GM12878 (cell line): ENCODE measurements around the gene HCST. TPM values are rescaled to one million over a fixed set of nuclear protein-coding genes. Genes with fewer than 3 reads are reported as not detected.

Experiments
- ATAC-seq: fragments of 200-7000 bp; cut with Tn5 transposase; 3 replicates; pipeline ENCODE4 v1.9.1; 2020; ENCODE audit warnings: mild to moderate bottlenecking, moderate library complexity
- BruUV-seq: library from RNA; stranded (reverse); fragments of 400-500 nt; replicated peaks from 2 replicates; lab custom pipeline; 2021; lab: Mats Ljungman, UMichigan
- CTCF ChIA-PET: fragments of 300-600 bp; sonication (Branson Sonifier 250); formaldehyde crosslinking; extraction: SDS; loops from one replicate; lab custom pipeline; 2021; ENCODE audit warnings: inconsistent platforms; lab: Yijun Ruan, JAX
- POLR2A ChIA-PET: fragments of 350-600 bp; formaldehyde crosslinking; extraction: SDS; loops from one replicate; lab custom pipeline; 2021; ENCODE audit warnings: inconsistent platforms; lab: Charles Lee
- RAD21 ChIA-PET: fragments of 300-600 bp; sonication (Branson Sonifier 250); formaldehyde crosslinking; loops from one replicate; lab custom pipeline; 2023; ENCODE audit warnings: antibody characterized with exemption; ENCODE audit not compliant: unreplicated experiment; lab: Charles Lee
- SMC1A ChIA-PET: fragments of 300-600 bp; sonication (Branson Sonifier 250); formaldehyde crosslinking; loops from one replicate; lab custom pipeline; 2023; ENCODE audit not compliant: unreplicated experiment, uncharacterized antibody; lab: Charles Lee
- DNase-seq: peaks from one replicate; pipeline ENCODE4 v3.0.0-alpha.2; 2011; ENCODE audit warnings: low read depth, low spot score
- FAIRE-seq: peaks from 3 replicates; lab custom pipeline; 2011; peaks lifted over from hg19 to GRCh38; lab: Jason Lieb, UNC
- H2AFZ ChIP-seq: 2 replicates; pipeline ENCODE4 v1.6.0; 2011; ENCODE audit warnings: low read depth, low read length, control low read depth; ENCODE audit not compliant: control insufficient read depth
- H3K27ac ChIP-seq: 2 replicates; pipeline ENCODE4 v1.5.1; 2011; ENCODE audit warnings: control low read depth; ENCODE audit not compliant: control insufficient read depth, insufficient read depth
- H3K27me3 ChIP-seq, 2 experiments: replicated peaks in 1 of 2; 2 replicates each; pipeline versions ENCODE4 v1.6.0 to v1.6.1; 2011; ENCODE audit warnings: low read length in 1 of 2; ENCODE audit not compliant: control insufficient read depth in 2 of 2, insufficient read depth in 2 of 2
- H3K36me3 ChIP-seq, 2 experiments: 2 replicates each; pipeline ENCODE4 v1.5.1; 2011; ENCODE audit warnings: low read length in 1 of 2; ENCODE audit not compliant: control insufficient read depth in 2 of 2, insufficient read depth in 2 of 2
- H3K4me1 ChIP-seq: 2 replicates; pipeline ENCODE4 v1.6.1; 2011; ENCODE audit warnings: mild to moderate bottlenecking, low read length, moderate library complexity, mixed read lengths; ENCODE audit not compliant: control insufficient read depth, insufficient read depth
- H3K4me2 ChIP-seq: 2 replicates; pipeline ENCODE4 v1.6.0; 2011; ENCODE audit warnings: control low read depth; ENCODE audit not compliant: control insufficient read depth, insufficient read depth
- H3K4me3 ChIP-seq: fragments of 200-600 bp; sonication (generic); 2 replicates; pipeline ENCODE4 v1.5.1; 2016
- H3K79me2 ChIP-seq: 2 replicates; pipeline ENCODE4 v1.6.0; 2011; ENCODE audit warnings: low read length; ENCODE audit not compliant: control insufficient read depth, insufficient read depth
- H3K9ac ChIP-seq: 2 replicates; pipeline ENCODE4 v1.8.0; 2011; ENCODE audit warnings: low read length, control low read depth, mixed read lengths; ENCODE audit not compliant: control insufficient read depth, insufficient read depth
- H3K9me3 ChIP-seq: replicated peaks from 3 replicates; pipeline ENCODE4 v1.5.1; 2011; ENCODE audit warnings: mild to moderate bottlenecking, low read length; ENCODE audit not compliant: control insufficient read depth, insufficient read depth
- H4K20me1 ChIP-seq: 2 replicates; pipeline ENCODE4 v1.6.0; 2011; ENCODE audit not compliant: control insufficient read depth, insufficient read depth
- CHD1 ChIP-seq: IDR thresholded peaks from 2 replicates; pipeline ENCODE4 v1.6.1; 2012; ENCODE audit warnings: low read depth, low read length, improper control_type of control experiment
- CREB1 ChIP-seq: IDR thresholded peaks from 2 replicates; pipeline ENCODE4 v1.6.1; 2012; ENCODE audit warnings: low read depth, mild to moderate bottlenecking, inconsistent platforms
- CREM ChIP-seq: IDR thresholded peaks from 2 replicates; pipeline ENCODE4 v1.6.1; 2014; ENCODE audit warnings: antibody characterized with exemption, low read depth
- EED ChIP-seq: sonication (generic); IDR thresholded peaks from 2 replicates; pipeline ENCODE4 v1.6.1; 2016; ENCODE audit warnings: antibody characterized with exemption, low read depth
- FOS ChIP-seq: IDR thresholded peaks from 3 replicates; pipeline ENCODE4 v1.6.1; 2011; ENCODE audit warnings: borderline replicate concordance; ENCODE audit not compliant: insufficient read length; ENCODE audit errors: extremely low read depth
- GABPA ChIP-seq: IDR thresholded peaks from 2 replicates; pipeline ENCODE4 v1.6.1; 2014; ENCODE audit warnings: antibody characterized with exemption, low read depth, mild to moderate bottlenecking, inconsistent platforms
- HDAC6 ChIP-seq: fragments of 200-600 bp; sonication (generic); IDR thresholded peaks from one replicate; pipeline ENCODE4 v1.8.0; 2017; ENCODE audit warnings: antibody characterized with exemption; ENCODE audit not compliant: unreplicated experiment
- MYB ChIP-seq: fragments of 150-350 bp; IDR thresholded peaks from 2 replicates; pipeline ENCODE4 v1.6.1; 2014; ENCODE audit warnings: mild to moderate bottlenecking, low read depth, low read length, borderline replicate concordance
- PML ChIP-seq: IDR thresholded peaks from 2 replicates; pipeline ENCODE4 v1.6.1; 2012; ENCODE audit warnings: low read length, inconsistent platforms
- POLR2AphosphoS5 ChIP-seq: IDR thresholded peaks from 2 replicates; pipeline ENCODE4 v1.6.1; 2011; ENCODE audit warnings: mild to moderate bottlenecking, low read length, inconsistent platforms
- RAD51 ChIP-seq: fragments of 450-650 bp; IDR thresholded peaks from 2 replicates; pipeline ENCODE4 v1.6.1; 2016; ENCODE audit warnings: moderate library complexity, mild to moderate bottlenecking, inconsistent platforms
- SUZ12 ChIP-seq: fragments of 200-600 bp; sonication (generic); IDR thresholded peaks from one replicate; pipeline ENCODE4 v1.6.1; 2018; ENCODE audit warnings: antibody characterized with exemption, mild to moderate bottlenecking; ENCODE audit not compliant: unreplicated experiment
- ZNF622 ChIP-seq: fragments of 450-650 bp; IDR thresholded peaks from 2 replicates; pipeline ENCODE4 v1.6.1; 2017; ENCODE audit warnings: mild to moderate bottlenecking, inconsistent platforms
- WGBS: methylation state at CpG from one replicate; pipeline ENCODE4 v1.1.6; 2016; ENCODE audit warnings: low lambda C conversion rate; ENCODE audit not compliant: insufficient replicate concordance, insufficient coverage; ENCODE audit errors: missing lambda C conversion rate; 5-methylcytosine and 5-hydroxymethylcytosine counted together
- in situ Hi-C: fragments of 300-500 bp; cut with MboI; formaldehyde crosslinking; loops from 9 replicates; pipeline ENCODE4 v1.14.3; 2018; ENCODE audit warnings: mixed read lengths
- intact Hi-C: fragments of 100-400 bp; cut with micrococcal nuclease; formaldehyde crosslinking; loops from one replicate; pipeline ENCODE4 v1.14.2; 2022; ENCODE audit not compliant: unreplicated experiment
- polyA plus RNA-seq, 11 experiments: library from polyadenylated mRNA; depleted of rRNA in 4 of 11; unstranded in 6 of 11; stranded (reverse) in 5 of 11; fragments of >200 nt; fragmentation: Nextera tagmentation in 4 of 11; fragmentation: Illumina TruSeq in 1 of 11; extraction: Ambion mirVana in 4 of 11; extraction: Trizol in 1 of 11; gene quantifications; 1 replicate in 1 of 11; 2 replicates in 10 of 11; pipeline versions ENCODE4 v1.2.1 to v1.2.3, GENCODE V29; 2011 to 2016; ENCODE audit warnings: inconsistent platforms in 2 of 11, missing spikeins in 2 of 11, low read depth in 1 of 11
- total RNA-seq, 4 experiments: library from RNA; depleted of rRNA in 3 of 4; stranded (reverse); fragments of >200 nt in 3 of 4; fragmentation: Illumina TruSeq in 1 of 4; extraction: Trizol in 1 of 4; gene quantifications; 2 replicates each; pipeline versions ENCODE4 v1.2.1 to v1.2.3, GENCODE V29; 2013 to 2021
- TF ChIP-seq, protein P1 (sequence below): fragments of 450-650 bp; formaldehyde crosslinking; IDR thresholded peaks from 2 replicates; pipeline ENCODE4 v1.5.0; 2022; ENCODE audit warnings: mild to moderate bottlenecking, missing genetic modification characterization
- TF ChIP-seq, protein P2 (sequence below): fragments of 450-650 bp; conservative IDR thresholded peaks from 2 replicates; pipeline ENCODE4 v1.6.1; 2017; ENCODE audit warnings: mild to moderate bottlenecking, moderate library complexity

Gene HCST
- total and polyA plus RNA-seq, 10 of the 15 experiments (the other 5 are each of a cell fraction or from before 2014, with no cell fraction given) = 7.5 to 79.6 (median 33.6) TPM

DNA sequence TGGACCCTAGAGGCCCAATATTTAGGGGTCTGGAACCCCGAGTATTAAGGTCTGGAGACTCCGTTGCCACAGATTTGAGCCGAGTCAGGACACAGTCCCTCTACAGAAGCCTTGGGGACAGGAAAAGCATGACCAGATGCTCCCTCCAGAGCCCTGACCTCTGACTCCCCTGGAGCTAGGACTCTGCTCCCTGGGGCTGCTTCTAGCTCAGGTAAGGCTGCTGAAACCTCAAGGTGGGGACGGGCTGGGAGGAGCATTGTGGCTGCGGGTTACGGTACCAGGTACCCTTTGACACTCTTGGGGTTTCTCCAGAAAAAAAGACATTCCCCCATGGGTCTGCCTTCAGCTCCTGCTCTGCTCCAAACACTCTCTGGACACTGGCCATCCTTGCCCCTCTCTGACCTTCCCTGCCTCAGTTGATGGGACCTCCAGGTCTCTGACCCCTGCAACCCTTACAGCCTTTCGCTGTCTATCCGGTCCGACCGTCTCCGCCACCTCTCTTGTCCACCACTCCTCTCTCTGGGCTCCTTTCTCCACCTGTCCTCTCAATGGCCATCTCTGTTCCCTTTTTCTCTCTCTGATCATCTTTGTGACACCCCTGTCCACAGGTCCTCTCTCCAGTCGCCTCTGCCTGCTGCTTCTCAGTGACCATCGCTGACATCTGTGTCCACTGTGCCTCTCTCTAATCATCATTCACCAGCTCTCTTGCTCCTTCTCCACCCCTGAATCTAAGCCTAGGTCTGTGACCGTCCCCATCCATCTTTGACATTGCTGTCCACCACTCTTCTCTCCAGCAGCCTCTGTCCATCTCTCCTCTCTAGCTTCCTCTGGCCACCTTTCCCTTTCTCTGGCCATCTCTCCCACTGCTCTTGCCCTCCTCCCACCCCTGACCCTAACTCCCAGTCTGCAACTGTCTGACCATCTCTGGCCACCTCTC lies 35.3 kb downstream of the HCST start:
- no peak for FAIRE-seq
- POLR2A ChIA-PET = no interaction called here
- 65% methylated on average over 14 of the region's 14 CpGs for WGBS

More for the DNA sequence above, 35.3 kb downstream of the HCST start:
- Histone ChIP-seq H3K27ac (no peak overlapping the region), H3K79me2 (no peaks in the 10 kb centered on the region), H3K36me3 (no peaks in the 10 kb centered on the region), H4K20me1 (no peaks in the 10 kb centered on the region), H3K4me2 (peak overlapping the region; percentile 52; the same call in 1 of the 2 replicates), H3K4me1 (no peaks in the 10 kb centered on the region), H3K4me3 (peak overlapping the region; percentile 75; the same call in 1 of the 2 replicates), H2AFZ (no peak overlapping the region), H3K9me3 (no peaks in the 10 kb centered on the region), H3K27me3 (no peaks in the 10 kb centered on the region; a peak in 1 of 4 replicates)
- in situ Hi-C loops (no loop called here), intact Hi-C loops (no loop called here)
- ATAC-seq (no peak), DNase-seq (no peak)
- no TSS peak for BruUV-seq
- RAD21 ChIA-PET = no interaction called here
- SMC1A ChIA-PET = no interaction called here
- CTCF ChIA-PET = interaction anchor here (1.1 kb wide), 1 partner anchor 12 kb away, joined by 3 read pairs; no protein-coding TSS in a partner anchor
- TF ChIP-seq CHD1 = no peak
- TF ChIP-seq ZNF622 = no peak
- no peak for TF ChIP-seq HDAC6
- no peak for TF ChIP-seq CREM
- TF ChIP-seq EED = no peak
- TF ChIP-seq, protein P1, sequence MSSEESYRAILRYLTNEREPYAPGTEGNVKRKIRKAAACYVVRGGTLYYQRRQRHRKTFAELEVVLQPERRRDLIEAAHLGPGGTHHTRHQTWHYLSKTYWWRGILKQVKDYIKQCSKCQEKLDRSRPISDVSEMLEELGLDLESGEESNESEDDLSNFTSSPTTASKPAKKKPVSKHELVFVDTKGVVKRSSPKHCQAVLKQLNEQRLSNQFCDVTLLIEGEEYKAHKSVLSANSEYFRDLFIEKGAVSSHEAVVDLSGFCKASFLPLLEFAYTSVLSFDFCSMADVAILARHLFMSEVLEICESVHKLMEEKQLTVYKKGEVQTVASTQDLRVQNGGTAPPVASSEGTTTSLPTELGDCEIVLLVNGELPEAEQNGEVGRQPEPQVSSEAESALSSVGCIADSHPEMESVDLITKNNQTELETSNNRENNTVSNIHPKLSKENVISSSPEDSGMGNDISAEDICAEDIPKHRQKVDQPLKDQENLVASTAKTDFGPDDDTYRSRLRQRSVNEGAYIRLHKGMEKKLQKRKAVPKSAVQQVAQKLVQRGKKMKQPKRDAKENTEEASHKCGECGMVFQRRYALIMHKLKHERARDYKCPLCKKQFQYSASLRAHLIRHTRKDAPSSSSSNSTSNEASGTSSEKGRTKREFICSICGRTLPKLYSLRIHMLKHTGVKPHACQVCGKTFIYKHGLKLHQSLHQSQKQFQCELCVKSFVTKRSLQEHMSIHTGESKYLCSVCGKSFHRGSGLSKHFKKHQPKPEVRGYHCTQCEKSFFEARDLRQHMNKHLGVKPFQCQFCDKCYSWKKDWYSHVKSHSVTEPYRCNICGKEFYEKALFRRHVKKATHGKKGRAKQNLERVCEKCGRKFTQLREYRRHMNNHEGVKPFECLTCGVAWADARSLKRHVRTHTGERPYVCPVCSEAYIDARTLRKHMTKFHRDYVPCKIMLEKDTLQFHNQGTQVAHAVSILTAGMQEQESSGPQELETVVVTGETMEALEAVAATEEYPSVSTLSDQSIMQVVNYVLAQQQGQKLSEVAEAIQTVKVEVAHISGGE (CRISPR knock-in tag) = no peak
- no peak for TF ChIP-seq POLR2AphosphoS5
- no peak for TF ChIP-seq SUZ12
- no peak for TF ChIP-seq MYB
- no peak for TF ChIP-seq PML
- TF ChIP-seq FOS = no peak
- no peak for TF ChIP-seq GABPA
- TF ChIP-seq CREB1 = no peak
- TF ChIP-seq, protein P2, sequence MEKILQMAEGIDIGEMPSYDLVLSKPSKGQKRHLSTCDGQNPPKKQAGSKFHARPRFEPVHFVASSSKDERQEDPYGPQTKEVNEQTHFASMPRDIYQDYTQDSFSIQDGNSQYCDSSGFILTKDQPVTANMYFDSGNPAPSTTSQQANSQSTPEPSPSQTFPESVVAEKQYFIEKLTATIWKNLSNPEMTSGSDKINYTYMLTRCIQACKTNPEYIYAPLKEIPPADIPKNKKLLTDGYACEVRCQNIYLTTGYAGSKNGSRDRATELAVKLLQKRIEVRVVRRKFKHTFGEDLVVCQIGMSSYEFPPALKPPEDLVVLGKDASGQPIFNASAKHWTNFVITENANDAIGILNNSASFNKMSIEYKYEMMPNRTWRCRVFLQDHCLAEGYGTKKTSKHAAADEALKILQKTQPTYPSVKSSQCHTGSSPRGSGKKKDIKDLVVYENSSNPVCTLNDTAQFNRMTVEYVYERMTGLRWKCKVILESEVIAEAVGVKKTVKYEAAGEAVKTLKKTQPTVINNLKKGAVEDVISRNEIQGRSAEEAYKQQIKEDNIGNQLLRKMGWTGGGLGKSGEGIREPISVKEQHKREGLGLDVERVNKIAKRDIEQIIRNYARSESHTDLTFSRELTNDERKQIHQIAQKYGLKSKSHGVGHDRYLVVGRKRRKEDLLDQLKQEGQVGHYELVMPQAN = no peak
- no peak for TF ChIP-seq RAD51
- TF ChIP-seq, all 136 proteins: peak for 0
- no peak overlapping the region; the same call in 1 of the 2 replicates for H3K9ac ChIP-seq
